COLO829 (cell line): ENCODE results near the gene NCSTN.
A peak's percentile ranks its signal among the peaks of the same experiment; 100 is the strongest.

Source experiments
- DNase-seq: peaks from one replicate; pipeline ENCODE4 v3.0.0; 2012; ENCODE audit warnings: low spot score

The NCSTN gene

DNA sequence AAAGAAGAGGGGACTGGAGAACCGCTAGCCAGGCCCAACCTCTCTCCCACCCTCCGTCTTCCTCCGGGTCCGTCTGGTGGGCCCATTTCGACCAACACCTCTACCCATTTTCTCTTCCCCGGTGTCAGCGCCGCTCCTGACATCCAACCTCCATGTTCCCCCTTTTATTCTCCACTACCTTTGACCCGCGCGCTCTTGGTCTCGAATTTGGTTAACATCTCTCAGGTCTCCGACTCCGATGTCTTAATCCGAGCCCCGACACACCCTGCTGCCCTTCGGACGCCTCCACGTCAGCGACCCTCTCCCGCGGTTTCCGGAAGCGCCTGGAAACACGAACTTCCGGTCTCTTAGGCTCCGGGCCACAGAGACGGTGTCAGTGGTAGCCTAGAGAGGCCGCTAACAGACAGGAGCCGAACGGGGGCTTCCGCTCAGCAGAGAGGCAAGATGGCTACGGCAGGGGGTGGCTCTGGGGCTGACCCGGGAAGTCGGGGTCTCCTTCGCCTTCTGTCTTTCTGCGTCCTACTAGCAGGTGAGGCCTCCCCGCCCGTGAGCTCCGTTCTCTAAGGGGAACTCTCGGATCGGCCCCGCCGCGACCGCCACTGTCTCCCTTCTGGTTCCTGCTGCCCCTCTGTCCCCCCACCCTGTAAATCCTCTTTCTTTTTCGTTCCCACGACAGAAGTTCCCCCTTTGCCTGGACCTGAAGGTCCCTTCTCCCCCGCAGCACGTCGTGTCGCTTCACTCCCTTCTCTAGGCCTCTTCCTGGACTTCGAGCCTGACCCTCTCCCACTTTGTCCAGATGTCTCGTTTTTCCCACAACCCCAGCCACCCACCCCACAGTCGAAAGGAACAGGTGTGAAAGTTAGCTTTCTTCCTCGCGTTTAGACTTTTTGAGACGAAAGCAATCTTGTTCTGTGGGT lies at the start of gene NCSTN, which contains the start of gene COPA:
NCSTN (plus strand) TSS at position 431 of the 917 bp plus-strand sequence; CDS start at position 445, 14 bp downstream.
COPA (minus strand) TSS at position 298 of the 917 bp plus-strand sequence; CDS start at position 218, 80 bp downstream.
- DNase-seq: peak; percentile 93

DNA sequence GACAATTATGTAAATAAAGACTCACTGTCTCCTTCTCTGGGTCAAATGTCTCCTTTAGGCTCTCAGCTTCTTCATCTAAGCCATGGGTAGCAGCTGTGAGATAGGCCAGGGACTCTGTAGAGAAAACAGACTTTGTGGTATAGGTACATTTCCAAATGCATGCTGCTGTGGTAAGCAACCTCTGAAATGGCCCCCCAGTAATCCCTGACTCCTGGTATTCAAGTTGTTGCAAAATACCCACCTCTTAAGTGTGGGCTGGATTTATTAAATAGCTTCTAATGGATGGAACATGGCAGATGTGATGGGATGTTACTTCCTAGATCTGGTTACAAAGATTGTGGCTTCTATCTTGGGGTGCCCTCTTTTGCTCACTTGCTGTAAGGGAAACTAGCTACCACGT lies 47.1 kb upstream of the NCSTN start:
- no peak for DNase-seq

DNA sequence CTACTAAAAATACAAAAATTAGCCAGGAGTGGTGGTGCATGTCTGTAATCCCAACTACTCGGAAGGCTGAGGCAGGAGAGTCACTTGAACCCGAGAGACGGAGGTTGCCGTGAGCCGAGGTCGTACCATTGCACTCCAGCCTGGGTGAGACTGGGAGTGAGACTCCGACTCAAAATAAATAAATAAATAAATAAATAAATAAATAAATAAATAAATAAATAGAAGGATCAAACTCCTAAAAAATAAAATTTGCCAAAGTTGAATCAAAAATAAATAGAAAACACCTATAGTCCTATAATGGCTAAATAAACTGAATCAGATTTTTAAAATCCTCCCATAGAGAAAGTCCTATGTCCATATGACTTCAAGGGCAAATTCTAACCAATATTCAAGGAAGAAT lies 43.0 kb upstream of the NCSTN start:
- no peak for DNase-seq

DNA sequence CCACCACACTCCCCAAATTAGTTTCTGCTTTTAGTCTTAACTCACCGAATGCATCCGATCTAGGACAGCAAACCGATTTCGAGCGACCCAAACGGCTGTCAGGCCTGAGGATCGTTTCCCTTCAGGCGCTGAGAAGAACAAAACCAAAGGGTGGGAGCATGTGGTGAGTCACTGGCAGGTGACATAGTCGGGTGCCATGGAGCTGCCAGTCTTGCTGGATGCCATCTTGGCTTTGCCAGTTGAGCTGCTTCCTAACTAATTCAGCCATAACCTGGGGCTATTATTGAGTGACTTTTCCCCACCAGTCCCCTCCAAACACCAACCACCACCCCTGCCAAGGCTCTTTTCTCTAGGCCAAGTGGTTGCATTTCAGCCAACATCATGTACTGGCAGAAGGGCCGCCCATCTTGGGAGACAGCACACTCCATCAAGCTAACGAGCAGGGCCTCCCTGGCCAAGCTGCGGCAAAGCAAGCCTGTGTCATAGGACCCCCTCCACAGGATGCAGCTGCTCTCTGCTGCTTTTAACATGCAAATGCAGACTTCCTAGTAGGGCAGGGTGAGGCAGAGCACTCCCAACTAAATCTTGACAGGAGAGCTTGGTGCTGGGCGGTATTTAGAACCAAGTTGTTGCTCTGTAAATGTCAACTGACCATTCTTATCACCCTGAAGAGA lies 35.9 kb upstream of the NCSTN start:
- no peak for DNase-seq

DNA sequence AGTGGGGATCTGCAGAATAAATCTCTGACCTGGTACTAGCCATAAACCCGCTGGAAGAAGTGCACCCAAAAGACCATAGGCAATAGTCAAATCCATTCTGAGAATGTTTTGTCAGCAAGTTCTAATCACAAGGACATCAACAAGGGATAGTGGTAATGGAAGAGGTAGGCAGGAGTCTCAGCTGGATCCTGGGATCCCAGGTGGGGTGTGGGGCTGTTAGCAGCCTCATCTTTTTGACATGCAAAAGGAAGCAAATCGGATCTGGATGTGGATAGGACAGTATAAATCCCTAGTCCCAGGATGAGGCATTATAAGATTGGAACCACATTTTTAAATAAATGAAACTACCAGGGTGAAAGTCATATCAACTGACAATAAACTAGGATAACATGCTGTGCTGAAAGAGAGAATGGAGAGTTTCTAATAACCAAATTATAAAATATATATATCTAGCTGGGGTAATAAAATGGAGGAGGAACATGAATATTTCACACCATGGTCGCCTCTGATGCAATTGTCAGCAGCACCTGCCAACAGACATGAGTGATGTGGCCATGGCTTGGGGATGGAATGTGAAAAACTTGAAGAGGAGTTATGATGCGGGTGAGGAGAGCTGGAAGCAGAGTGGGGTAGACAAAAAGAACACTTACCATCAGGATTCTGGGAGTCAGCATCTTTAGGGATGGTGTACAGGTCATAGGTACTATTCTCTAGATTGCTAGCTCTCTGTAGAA lies 34.6 kb upstream of the NCSTN start:
- DNase-seq: no peak

DNA sequence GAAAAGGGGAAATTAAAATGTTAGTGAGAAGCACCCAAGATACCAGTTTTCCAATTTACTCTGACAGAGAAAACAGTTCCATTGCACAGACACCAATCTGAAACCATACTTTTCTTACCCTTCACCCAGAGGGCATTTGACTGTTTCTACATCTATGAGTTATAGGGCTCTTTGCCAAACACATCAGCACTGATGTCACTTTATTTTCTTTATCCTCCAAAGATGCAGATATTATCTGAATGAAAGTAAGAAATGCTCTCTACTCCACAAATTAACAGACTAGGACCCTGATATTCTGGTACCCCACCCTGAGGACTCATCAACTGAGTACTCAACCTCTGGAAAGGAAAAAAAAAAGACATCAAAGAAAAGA lies 34.0 kb upstream of the NCSTN start:
- no peak for DNase-seq

DNA sequence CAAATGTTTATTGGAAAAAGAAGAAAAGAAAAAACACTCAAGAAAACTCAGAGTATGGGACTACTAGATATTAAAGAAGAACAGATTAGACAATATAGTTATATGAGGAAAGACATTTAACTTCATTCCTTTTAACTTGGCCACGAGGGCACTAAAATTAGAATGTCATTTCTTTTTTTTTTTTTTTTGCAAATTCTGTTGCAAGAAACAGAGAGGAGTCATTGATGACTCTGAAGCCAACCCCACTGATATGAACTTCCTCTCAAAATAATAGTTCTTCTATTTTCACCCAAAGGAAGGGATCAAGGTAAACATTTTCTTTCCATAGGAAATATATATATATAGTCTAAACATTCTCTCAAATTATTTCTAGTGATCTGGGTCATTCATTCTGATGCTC lies 33.6 kb upstream of the NCSTN start:
- DNase-seq: no peak

DNA sequence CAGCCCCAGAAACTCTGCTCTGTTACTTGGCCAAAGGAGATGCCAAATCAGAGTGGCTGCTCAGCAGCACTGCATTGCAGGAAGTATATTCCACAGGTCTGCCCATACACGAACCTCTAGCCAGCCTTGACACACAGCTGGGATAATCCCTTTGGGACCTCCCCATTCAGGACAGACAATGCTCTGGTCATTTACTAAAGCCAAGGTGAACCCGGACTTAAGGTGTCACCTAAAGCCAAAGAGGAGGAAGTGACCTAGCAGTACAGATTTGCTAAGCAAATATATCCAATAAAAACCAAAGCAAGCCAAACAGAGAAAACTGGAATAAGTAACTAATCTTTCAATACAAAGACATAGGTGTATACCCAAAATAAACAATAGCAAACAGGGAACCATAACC lies 27.8 kb upstream of the NCSTN start:
- no peak for DNase-seq

DNA sequence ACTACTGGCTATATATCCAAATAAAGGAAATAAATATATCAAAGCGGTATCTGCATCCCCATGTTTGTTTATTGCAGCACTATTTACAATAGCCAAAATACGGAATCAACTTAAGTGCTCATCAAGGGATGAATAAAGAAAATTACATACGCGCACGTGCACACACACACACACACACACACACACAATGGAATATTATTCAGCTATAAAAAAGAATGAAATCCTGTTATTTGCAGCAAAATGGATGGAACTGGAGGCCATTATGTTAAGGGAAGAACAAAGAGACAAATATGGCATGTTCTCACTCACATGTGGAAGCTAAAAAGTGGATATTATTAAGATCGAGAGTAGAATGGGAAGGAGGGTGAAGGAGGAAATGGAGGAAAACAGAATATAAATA lies 20.4 kb upstream of the NCSTN start:
- no peak for DNase-seq

DNA sequence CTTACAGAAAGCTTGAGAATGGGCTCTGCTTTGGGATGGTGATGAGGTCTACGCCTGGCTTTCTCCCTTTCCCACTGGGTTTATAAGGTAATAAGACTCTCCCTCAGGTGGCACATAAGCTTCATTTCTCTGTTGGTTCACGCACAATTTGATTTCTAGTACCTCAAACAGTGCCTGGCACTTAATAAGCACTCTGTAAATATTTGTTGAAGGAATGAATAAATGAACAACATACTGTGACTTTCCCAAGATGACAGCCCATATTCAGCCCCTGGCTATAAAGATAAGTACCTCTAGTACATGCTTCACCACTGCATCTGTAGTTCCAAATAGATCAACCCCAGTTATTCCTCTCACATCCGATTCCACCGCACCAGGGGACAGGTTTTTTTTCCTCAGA lies 17.9 kb upstream of the NCSTN start:
- DNase-seq: no peak

DNA sequence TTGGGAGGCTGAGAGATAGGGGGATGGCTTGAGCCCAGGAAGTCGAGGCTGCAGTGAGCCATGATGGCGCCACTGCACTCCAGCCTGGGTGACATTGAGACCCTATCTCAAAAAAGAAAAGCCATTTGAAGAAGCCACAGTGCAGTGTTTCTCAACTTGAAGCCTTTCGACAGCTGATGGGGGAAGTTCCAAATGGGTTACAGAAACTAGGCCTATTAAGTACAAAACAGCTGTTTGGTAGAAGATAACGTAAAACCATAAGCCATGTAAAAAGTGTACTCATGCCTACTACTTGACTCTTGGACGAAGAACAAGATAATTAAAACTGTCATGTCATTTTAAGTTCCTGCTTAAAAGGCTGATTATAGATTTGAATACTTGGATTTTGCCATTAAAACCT lies 16.8 kb upstream of the NCSTN start:
- DNase-seq: no peak

DNA sequence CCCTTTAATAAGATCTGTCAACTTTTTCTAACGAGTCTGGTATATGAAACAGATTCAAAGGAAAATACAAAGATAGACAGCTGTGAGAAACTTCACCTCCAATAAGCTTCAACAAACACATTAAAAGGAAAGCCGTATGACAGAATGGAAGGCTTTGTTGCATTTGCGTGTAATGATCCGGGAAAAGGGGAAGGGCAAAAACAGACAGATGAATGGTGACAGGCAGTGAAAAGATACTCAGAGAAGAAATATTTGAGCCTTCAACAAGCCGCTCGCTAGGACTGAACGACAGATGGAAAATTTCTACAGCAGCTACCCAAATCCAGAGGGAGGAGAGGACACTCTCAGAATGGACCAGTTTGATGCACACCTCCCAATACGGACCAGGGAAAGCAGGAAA lies 15.0 kb upstream of the NCSTN start:
- DNase-seq: no peak

DNA sequence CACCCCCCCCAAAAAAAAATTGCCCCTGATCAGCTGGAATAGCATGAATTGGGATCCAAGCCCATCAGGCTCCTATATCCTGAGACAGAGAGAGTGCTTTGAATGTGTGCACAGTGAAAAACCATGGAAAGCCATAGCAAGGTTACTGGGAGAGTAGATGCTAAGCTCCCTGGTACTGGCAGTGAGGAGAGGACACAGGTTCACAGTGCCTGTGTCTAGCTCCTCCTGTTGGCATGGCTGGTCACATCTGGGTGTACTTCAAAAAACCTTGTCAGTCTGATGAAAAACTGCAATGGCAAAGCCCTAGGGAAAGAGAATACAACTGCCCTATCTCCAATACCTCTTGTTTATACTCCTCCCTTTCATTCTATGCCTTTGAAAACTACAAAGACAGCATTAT lies 13.1 kb upstream of the NCSTN start:
- no peak for DNase-seq

DNA sequence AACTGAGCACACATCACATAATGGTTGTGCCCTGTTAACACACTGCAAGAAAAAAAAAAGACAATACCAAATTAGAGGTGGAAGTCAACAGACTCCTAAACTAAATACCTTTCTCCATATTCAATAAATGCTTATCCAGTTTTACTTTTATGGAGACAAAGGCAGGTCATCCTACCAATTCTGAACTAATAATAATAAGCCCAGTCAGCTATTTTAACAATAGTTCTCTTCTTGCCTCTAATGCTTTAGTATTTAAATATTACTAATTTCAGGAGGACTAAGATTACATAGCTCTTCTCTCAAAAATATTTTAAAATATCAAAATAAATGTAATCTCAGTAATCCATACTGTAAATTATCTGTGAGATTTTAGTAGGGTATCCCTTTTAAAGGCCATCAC lies 10.7 kb upstream of the NCSTN start:
- DNase-seq: no peak

DNA sequence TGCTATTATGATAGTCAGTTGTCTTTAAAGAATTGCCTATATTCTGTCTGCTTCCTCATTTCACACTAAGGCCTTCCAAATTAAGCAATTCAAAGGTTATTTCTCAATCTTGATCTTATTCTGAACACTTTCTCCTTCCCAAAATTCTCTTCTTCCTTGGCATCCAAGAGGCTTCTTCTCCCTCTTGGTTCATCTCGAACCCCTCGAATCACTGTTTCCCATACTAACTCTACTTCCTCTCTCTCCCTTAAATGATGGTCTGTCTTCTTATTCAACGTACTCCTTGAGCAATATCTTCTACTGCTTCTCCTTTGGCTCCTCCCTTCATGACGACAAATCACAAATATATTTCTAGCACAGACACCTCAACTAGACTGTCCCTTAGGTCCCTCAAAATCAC lies 4.6 kb upstream of the NCSTN start:
- no peak for DNase-seq

DNA sequence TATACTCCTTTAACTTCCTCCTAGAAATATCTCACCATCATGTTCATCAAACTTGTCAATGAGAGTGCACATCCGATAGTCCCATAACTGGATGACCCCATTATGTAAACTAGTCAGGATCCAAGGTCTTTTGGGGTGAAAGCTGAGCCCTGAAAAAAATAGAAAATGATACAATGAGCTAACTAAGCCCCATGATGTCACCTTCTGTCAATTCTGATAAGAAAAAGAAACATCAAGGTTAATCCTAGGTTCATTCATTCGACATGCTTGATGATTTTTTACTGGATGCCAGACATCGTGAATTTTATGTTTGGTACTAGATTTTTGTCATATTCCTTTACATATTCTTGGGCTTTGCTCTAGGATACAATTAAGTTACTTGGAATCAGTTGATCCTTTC lies 3.0 kb upstream of the NCSTN start:
- DNase-seq: no peak

DNA sequence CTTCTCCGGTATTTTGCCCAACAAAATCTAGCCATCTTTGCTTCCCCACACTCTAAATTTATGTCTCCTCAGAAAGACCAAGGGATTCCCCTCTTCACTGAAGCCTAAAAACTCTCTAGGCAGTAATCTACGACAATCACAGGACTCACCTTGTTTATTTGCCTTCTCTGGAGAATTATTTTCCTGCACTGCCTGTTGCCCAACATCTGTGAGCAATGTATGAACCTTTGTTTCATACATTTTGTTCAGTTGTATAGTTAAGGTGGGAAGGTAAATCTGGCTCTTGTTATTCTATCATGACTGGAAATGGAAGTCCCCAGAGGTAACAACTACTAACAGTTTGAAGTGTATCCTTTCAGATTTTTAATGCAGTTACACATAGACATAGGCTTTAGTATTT lies 2.3 kb upstream of the NCSTN start:
- DNase-seq: no peak

DNA sequence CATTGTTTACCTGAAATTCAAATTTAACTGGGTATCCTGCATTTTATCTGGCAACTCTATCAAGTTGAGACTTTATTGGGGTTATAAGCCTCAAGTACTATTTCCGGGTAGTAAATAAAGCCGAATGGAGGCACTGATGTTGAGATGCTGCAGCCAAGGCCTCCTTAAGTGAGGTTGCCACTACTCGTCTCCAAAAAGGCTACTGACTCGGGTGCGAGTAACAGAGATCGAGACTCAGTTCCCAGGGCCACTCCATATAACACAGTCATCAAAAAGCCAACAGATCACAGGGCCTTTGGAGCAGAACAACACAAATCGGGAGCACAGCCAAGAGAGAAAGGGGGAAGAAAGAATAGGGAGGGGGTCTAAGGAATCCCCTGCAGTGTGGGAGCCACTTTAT lies 657 bp upstream of the NCSTN start:
- no peak for DNase-seq

DNA sequence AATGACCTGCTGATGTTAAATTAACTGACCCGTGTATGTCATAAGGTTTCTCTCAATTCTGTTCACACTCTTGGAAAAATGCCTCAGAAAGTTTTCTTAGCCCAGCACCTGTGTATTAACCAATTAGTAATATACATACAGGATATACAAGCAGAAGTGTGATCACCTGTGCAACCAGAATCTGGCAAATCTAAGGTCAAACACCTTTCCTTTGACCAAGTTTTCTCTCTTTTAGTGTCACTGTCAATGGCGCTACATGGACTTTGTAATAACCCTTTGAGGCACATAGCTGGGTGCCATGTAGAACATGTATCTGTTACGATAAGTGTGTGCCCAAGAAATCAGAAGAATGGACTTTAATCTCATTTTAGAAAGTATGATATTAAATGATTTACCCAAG lies 1.1 kb downstream of the NCSTN start:
- no peak for DNase-seq

DNA sequence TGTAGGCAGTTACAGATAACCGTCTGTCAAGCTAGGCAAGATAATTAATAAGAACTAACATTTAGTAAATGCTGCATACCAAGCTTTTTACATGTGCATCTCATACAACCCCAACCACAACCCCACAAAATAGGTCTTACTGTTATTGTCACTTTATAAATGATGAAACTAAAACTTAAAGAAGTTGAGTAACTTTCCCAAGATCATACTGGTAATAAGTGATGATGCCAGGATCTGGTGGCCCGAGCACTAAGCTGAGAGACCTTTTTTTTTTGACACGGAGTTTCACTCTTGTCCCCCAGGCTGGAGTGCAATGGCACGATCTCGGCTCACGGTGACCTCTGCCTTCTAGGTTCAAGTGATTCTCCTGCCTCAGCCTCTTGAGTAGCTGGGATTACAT lies 1.8 kb downstream of the NCSTN start:
- DNase-seq: no peak

DNA sequence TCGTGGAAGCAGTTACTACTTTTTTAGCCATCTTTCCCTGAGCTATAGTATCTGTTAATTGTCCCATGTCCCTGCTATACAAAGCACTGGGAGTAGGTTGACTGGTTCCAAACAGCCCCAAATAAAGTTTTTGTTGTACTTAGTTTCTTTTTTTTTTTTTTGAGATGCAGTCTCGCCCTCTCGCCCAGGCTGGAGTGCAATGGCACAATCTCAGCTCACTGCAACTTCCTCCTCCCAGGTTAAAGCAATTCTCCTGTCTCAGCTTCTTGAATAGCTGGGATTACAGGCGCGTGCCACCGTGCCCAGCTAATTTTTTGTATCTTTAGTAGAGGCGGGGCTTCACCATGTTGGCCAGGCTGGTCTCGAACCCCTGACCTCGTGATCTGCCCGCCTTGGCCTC lies 3.3 kb downstream of the NCSTN start:
- DNase-seq: no peak

DNA sequence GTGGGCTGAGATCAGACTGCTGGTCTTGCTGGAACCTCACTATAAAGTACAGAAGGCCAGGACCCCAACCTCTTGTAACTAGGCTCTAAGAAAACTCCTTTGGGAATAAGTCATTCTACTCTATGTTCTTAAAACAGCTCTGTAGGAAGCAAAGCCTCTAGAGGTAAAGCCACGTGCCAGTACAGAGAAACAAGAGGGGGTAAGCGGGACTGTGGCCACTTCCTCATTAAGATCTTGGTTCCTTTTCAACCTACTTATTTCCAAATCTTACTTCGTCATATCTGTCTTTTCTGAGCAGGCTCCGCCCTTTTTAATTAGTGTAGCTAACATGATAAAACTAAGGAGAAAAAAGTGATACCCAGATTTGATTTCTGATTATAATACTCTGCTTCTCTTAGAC lies 3.8 kb downstream of the NCSTN start:
- DNase-seq: no peak

DNA sequence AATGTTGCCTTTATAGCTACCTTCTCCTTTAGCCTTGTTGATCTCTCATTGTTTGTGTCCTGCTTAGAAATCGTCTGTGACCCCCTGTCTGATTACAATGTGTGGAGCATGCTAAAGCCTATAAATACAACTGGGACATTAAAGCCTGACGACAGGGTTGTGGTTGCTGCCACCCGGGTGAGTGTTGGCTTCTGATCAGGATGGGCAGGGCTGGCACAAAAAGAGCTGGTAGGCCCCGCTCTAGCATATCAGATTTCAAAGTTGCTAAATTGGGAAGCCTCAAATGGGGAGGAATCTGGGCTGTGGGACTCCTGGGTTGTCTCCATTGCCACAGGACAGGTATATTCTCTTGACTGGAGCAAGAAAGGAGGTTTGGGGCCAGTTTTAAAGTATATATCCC lies 8.4 kb downstream of the NCSTN start:
- DNase-seq: no peak
